AG20443 (cell line): ENCODE measurements around the gene RSPH9.

Experiments used
- DNase-seq: peaks from one replicate; pipeline ENCODE4 v3.0.0; 2012; ENCODE audit warnings: low spot score, mixed read lengths

The RSPH9 gene

GRCh38 chr6:43710576-43710975, 65.7 kb downstream of the RSPH9 start:
- DNase-seq: no peak

- no peak for DNase-seq
Measured at GRCh38 chr6:43712579-43712978, 67.7 kb downstream of the RSPH9 start.

DNA sequence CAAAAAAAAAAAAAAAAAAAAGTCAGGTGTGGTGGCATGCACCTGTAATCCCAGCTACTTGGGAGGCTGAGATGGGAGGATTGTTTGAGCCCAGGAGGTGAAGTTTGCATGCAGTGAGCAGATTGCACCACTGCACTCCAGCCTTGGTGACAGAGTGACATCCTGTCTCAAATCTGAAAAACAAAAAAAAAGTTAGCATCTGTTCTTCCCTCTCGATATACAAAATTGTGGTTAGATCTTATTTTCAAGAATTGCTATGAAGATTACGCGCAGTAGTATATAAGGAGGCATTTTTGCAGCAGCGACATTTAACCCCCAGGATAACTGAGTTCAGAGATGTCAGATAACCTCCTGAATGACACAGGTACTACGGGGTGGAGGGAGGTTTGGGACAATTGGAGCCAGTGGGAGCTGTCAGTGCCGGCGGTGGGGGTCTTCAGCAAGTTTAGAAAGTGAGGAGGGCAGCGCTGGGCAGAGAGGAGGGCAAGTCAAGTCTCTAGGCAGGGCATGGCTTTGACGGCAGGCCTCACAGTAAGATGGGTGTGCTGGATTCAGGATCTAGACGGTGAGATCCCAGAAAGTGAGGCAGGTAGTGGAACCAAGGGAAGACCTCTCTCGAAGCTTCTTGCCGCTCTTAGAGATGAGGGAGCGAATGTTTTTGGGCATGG, 68.9 kb downstream of the RSPH9 start:
- DNase-seq: no peak

GRCh38 chr6:43714311-43715055, 69.6 kb downstream of the RSPH9 start:
- peak; percentile 43 for DNase-seq

- no peak for DNase-seq
Measured at GRCh38 chr6:43715056-43715788, 70.4 kb downstream of the RSPH9 start.

DNA sequence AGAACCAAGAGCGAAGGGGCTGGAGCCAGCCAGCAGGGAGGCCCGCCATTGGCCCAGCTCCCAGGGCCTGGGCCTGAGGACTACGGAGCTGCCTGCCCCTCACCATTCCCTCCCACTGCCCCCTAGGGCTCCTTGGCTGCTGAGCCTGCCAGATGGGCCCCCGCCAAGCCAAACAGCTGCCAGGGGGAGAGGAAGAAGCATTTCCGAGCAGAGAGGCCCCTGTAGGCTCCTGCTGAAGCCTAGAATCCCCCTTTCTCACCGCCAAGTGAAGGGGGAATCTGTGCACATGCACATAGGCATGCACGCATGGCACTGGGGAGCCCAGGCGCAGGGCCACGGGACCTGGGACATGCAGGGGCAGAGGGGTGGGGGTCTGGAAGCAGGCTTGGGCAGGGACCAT, 71.3 kb downstream of the RSPH9 start:
- DNase-seq: no peak

GRCh38 chr6:43717389-43717788, 72.6 kb downstream of the RSPH9 start:
- DNase-seq: no peak

DNA sequence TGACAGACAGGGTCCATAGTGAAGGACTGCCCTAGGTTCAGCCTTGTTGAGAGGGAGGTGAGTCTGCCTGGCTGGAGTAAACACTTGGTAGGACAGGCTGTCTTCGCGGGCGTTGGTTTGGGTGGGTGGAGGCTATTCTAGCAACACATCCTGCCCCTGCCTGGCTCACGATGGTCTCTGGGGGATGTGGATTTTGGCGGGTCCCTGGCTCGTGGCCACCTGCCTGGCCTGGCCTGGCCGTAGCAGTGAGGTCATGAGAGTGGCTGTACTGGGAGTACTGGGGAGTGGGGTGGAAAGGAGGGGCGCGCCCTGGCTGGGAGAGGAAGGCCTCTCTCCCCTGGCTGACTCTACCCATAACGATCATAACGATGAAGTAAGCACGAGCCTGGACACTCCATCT, 73.0 kb downstream of the RSPH9 start:
- no peak for DNase-seq

GRCh38 chr6:43718387-43719105, 73.7 kb downstream of the RSPH9 start:
- no peak for DNase-seq

GRCh38 chr6:43719511-43719910, 74.7 kb downstream of the RSPH9 start:
- DNase-seq: no peak

DNA sequence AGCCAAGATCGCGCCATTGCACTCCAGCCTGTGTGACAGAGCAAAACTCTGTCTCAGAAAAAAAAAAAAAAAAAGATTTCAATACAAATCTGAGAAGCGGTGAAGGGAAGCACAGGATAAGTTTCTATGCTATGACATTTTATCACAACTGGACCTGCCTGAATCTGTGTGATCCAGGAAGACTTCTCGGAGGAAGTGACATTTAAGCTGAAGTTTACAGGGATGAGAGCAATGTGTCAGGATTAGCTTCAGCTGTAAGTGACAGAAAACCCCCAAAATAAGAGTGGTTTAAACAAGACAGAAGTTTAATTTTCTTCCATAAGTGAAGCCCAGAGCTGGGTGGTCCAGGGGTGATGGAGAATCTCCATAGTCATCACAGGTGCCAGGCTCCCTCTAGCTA, 76.2 kb downstream of the RSPH9 start:
- no peak for DNase-seq
